ENCODE data around the gene NTN1.

- no peak for TF ChIP-seq EZH2phosphoT487 (IDR thresholded peaks at IDR 0.05; ENCODE audit: insufficient read depth, low read depth)
- no peak for TF ChIP-seq EZH2 (IDR thresholded peaks at IDR 0.05; ENCODE audit: insufficient read depth, poor library complexity, severe bottlenecking)
These were observed 154.6 kb downstream of the NTN1 start for GRCh38 chr17:9175700-9176467.
